CD4-positive, alpha-beta T cell treated with Interleukin-6 at 100 ng/mL for 8 hours (primary cell): ENCODE results near the gene TICRR.

ENCODE experiments used
- DNase-seq: peaks from one replicate; pipeline ENCODE4 v3.0.0-alpha.2; 2020; ENCODE audit warnings: mixed read lengths, low spot score

The TICRR gene

GRCh38 chr15:89672221-89673164 lies 97.2 kb downstream of the TICRR start:
- DNase-seq, result no peak

GRCh38 chr15:89673165-89673512 lies 97.9 kb downstream of the TICRR start:
- no peak for DNase-seq

- no peak for DNase-seq
These were observed 99.3 kb downstream of the TICRR start for GRCh38 chr15:89674526-89674925.

- DNase-seq, result no peak
These were observed 100.3 kb downstream of the TICRR start for GRCh38 chr15:89675606-89676005.

- no peak for DNase-seq
These were observed 102.1 kb downstream of the TICRR start for GRCh38 chr15:89677381-89677780.
